Tibial nerve (tissue), 4 donors: ENCODE results near the gene ERLIN1.

Experiments used
- EP300 ChIP-seq, 2 donors: sonication (generic); formaldehyde crosslinking; IDR thresholded peaks; one replicate each; pipeline ENCODE4 v1.6.1; 2017; ENCODE audit warnings: antibody characterized with exemption in 2 of 2, mild to moderate bottlenecking in 1 of 2
- POLR2A ChIP-seq, 2 donors: fragments of 450-650 bp; IDR thresholded peaks; one replicate each; pipeline ENCODE4 v1.6.1; 2017; ENCODE audit warnings: antibody characterized with exemption in 2 of 2, mild to moderate bottlenecking in 2 of 2, moderate library complexity in 2 of 2
- TF ChIP-seq, protein P1 (sequence below), 5 experiments: fragments of 200-600 bp in 3 of 5; fragments of 450-650 bp in 2 of 5; sonication (generic) in 3 of 5; IDR thresholded peaks; one replicate each; pipeline ENCODE4 v1.5.1; 2016 to 2019; ENCODE audit warnings: antibody characterized with exemption in 5 of 5, mild to moderate bottlenecking in 3 of 5, moderate library complexity in 2 of 5

DNA sequence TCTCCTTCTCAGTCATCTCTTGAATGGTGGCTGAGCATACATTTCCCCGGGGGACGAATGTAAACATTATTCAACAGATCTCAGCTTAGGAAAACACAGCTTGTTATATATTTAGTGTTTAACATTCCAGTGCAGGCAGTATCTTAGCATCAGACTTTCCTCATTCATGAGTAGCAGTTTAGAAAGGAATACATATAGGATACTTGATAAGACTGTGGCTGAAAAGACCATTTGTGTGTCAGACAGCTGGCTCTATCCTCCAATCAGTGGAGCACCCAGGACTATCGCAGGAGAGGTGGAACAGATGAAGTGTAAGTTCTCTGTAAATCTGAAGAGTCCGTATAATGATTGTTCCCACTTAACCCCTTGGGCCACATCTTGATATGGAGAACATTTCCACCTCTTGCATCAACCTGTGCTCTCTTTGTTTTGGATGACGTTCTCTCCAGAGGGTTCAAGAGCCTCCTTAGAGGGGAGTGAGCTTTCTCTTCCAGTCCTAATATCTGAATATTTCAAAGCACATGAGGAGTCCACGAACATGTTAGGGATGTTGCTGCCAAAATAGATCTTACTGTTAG lies 34.0 kb downstream of the ERLIN1 start:
- TF ChIP-seq, protein P1, sequence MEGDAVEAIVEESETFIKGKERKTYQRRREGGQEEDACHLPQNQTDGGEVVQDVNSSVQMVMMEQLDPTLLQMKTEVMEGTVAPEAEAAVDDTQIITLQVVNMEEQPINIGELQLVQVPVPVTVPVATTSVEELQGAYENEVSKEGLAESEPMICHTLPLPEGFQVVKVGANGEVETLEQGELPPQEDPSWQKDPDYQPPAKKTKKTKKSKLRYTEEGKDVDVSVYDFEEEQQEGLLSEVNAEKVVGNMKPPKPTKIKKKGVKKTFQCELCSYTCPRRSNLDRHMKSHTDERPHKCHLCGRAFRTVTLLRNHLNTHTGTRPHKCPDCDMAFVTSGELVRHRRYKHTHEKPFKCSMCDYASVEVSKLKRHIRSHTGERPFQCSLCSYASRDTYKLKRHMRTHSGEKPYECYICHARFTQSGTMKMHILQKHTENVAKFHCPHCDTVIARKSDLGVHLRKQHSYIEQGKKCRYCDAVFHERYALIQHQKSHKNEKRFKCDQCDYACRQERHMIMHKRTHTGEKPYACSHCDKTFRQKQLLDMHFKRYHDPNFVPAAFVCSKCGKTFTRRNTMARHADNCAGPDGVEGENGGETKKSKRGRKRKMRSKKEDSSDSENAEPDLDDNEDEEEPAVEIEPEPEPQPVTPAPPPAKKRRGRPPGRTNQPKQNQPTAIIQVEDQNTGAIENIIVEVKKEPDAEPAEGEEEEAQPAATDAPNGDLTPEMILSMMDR (IDR thresholded peaks at IDR 0.05) = no peak
- no peak for TF ChIP-seq POLR2A (IDR thresholded peaks at IDR 0.05)
- TF ChIP-seq EP300 (IDR thresholded peaks at IDR 0.05) = no peak
